A549 (cell line): ENCODE results near the gene THOC3. TPM values are rescaled to one million over a fixed set of nuclear protein-coding genes. Genes with fewer than 3 reads are reported as not detected.
"Not testable (repeated sequence)": the region's sequence is repeated elsewhere in the genome, so short reads cannot be mapped to it uniquely, and the experiment has no call there.

Experiments used
- ATAC-seq, 2 experiments: fragments of 200-7000 bp in 1 of 2; fragments of >200 bp in 1 of 2; cut with Nextera tagmentation in 1 of 2; cut with Tn5 transposase in 1 of 2; 3 replicates each; pipeline versions ENCODE4 v1.8.0 to v1.9.1; 2018 to 2020; ENCODE audit warnings: mild to moderate bottlenecking in 1 of 2, moderate library complexity in 1 of 2
- CTCF ChIA-PET: fragments of 300-600 bp; sonication (Branson Sonifier 250); formaldehyde crosslinking; extraction: SDS; loops from one replicate; lab custom pipeline; 2021; ENCODE audit warnings: antibody characterized with exemption, inconsistent platforms; lab: Yijun Ruan, JAX
- POLR2A ChIA-PET: fragments of 350-600 bp; formaldehyde crosslinking; extraction: SDS; loops from one replicate; lab custom pipeline; 2021; ENCODE audit warnings: antibody characterized with exemption, inconsistent platforms; lab: Yijun Ruan, JAX
- DNase-seq, 2 experiments: peaks; one replicate each; pipeline versions ENCODE4 v3.0.0 to v3.0.0-alpha.2; 2011 to 2016; ENCODE audit warnings: low read depth in 1 of 2, low spot score in 1 of 2
- FAIRE-seq: peaks from 2 replicates; lab custom pipeline; 2011; peaks lifted over from hg19 to GRCh38; lab: Jason Lieb, UNC
- H3K27ac ChIP-seq, 2 experiments: fragments of >200 bp; sonication (Bioruptor Twin); formaldehyde crosslinking; 3 replicates each; pipeline ENCODE4 v1.5.1; 2016 to 2017
- H3K4me1 ChIP-seq: fragments of >200 bp; sonication (Bioruptor Twin); formaldehyde crosslinking; 3 replicates; pipeline ENCODE4 v1.6.1; 2016
- H3K4me2 ChIP-seq: fragments of >200 bp; sonication (Bioruptor Twin); formaldehyde crosslinking; 3 replicates; pipeline ENCODE4 v1.6.1; 2016
- H3K4me3 ChIP-seq: fragments of >200 bp; sonication (Bioruptor Twin); formaldehyde crosslinking; 3 replicates; pipeline ENCODE4 v1.5.1; 2016
- H3K9me3 ChIP-seq: fragments of >200 bp; sonication (Bioruptor Twin); formaldehyde crosslinking; 3 replicates; pipeline ENCODE4 v1.6.1; 2016
- WGBS: methylation state at CpG from one replicate; pipeline ENCODE4 v1.1.6; 2017; ENCODE audit errors: missing lambda C conversion rate; 5-methylcytosine and 5-hydroxymethylcytosine counted together
- polyA plus RNA-seq, 4 experiments: library from polyadenylated mRNA; depleted of rRNA in 3 of 4; stranded (reverse); fragments of >200 nt; fragmentation: RNase III in 1 of 4; extraction: RNeasy Plus Mini Kit Qiagen cat#74134 plus additional on column Dnase treatment in 1 of 4; gene quantifications; 2 replicates in 3 of 4; 3 replicates in 1 of 4; pipeline ENCODE4 v1.2.3, GENCODE V29; 2011 to 2017

THOC3 gene
- polyA plus RNA-seq, 2 of the 4 experiments (the other 2 are of a cell fraction): 59.1 to 76.8 TPM

GRCh38 chr5:175995506-175995905 lies 27.4 kb upstream of the THOC3 start:
- POLR2A ChIA-PET, FAIRE-seq: not testable (repeated sequence)
- WGBS: no CpG with 5 or more reads among the region's 6 CpGs

DNA sequence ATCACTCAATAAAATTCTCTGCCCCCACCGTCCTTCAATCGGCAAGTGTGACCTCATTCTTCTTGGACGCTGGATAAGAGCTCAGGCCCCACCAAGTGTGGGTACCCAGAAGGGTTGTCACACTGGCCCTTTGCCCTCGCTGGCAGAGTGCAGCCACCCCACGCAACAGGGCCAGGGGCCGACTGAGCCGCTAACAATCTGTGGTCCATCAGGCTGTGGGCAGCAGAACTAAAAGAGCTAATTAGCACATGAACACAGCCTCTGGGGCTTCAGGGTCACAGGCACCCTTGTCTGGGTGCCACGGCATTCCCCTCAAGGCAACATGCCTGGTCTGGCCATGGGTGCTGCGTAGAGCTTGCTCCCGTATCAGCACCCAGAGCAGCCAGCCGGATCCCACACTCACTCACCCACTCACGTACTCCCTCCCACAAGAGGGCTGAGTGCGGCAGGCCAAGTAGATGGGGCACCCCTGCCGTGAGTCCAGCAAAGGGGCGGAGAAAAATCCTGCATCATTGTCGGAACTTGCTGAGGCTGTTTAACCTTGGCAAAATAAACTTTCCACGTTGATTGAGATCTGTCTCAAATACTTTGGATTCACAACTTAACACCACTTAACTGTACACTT lies 11.4 kb upstream of the THOC3 start:
- DNase-seq, FAIRE-seq, H3K27ac ChIP-seq, POLR2A ChIA-PET, H3K4me3 ChIP-seq, H3K9me3 ChIP-seq, H3K4me2 ChIP-seq, H3K4me1 ChIP-seq, ATAC-seq, CTCF ChIA-PET: not testable (repeated sequence)
- 81% methylated on average over 5 of the region's 17 CpGs for WGBS

More at GRCh38 chr5:175995506-175995905, 27.4 kb upstream of the THOC3 start:
- H3K27ac ChIP-seq, H3K4me3 ChIP-seq, DNase-seq, ATAC-seq, H3K4me1 ChIP-seq, H3K9me3 ChIP-seq, H3K4me2 ChIP-seq, CTCF ChIA-PET: not testable (repeated sequence)

GRCh38 chr5:175968381-175968780 lies 266 bp upstream of the THOC3 start:
- ATAC-seq (peak; percentile 69 to 76), FAIRE-seq (peak; percentile 73)
- DNase-seq, POLR2A ChIA-PET, H3K4me1 ChIP-seq, H3K9me3 ChIP-seq, CTCF ChIA-PET: not testable (repeated sequence)
- peak overlapping the region; percentile 57 to 93; a peak in 5 of 6 replicates for H3K27ac ChIP-seq
- peak overlapping the region; percentile 63; the same call in 2 of the 3 replicates for H3K4me3 ChIP-seq
- WGBS: 22% methylated on average over 4 of the region's 6 CpGs
- peak overlapping the region; percentile 67; the same call in 2 of the 3 replicates for H3K4me2 ChIP-seq

GRCh38 chr5:175962329-175962728 lies 5.8 kb downstream of the THOC3 start:
- FAIRE-seq, POLR2A ChIA-PET, H3K4me2 ChIP-seq, DNase-seq, H3K9me3 ChIP-seq, H3K4me1 ChIP-seq, CTCF ChIA-PET, ATAC-seq, H3K27ac ChIP-seq, H3K4me3 ChIP-seq: not testable (repeated sequence)
- 87% methylated on average over 2 of the region's 8 CpGs for WGBS

DNA sequence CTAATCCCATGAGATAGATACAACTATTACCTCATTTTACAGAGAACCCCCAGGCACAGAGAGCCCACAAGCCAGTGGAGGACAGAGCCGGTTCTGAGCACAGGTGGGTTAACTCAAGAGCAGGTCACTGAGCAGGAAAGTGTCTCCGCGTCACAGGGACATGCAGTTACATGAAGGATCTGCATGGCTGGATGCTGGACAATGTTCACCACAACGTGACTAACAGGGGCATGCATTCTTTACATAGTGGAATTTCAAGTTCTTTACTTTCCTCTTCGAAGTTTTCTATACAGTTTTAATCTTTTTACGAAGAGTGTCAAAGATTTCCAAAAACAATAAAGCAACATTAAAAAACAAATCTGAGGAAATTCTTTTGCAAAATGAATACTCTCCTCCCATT lies 7.9 kb downstream of the THOC3 start:
- FAIRE-seq, H3K4me3 ChIP-seq, POLR2A ChIA-PET, H3K4me2 ChIP-seq, H3K4me1 ChIP-seq, ATAC-seq, CTCF ChIA-PET, H3K9me3 ChIP-seq, DNase-seq, H3K27ac ChIP-seq: not testable (repeated sequence)
- WGBS: 89% methylated on average over 5 of the region's 6 CpGs

- H3K4me1 ChIP-seq, ATAC-seq, H3K27ac ChIP-seq, POLR2A ChIA-PET, H3K9me3 ChIP-seq, CTCF ChIA-PET, FAIRE-seq, H3K4me3 ChIP-seq, H3K4me2 ChIP-seq, DNase-seq: not testable (repeated sequence)
- WGBS: 93% methylated on average over 2 of the region's 2 CpGs
Observed at GRCh38 chr5:175958515-175958914, 9.6 kb downstream of the THOC3 start.

GRCh38 chr5:175954107-175954506 lies 14.0 kb downstream of the THOC3 start:
- CTCF ChIA-PET, DNase-seq, H3K4me3 ChIP-seq, FAIRE-seq, H3K27ac ChIP-seq, H3K4me2 ChIP-seq, H3K4me1 ChIP-seq, ATAC-seq, POLR2A ChIA-PET, H3K9me3 ChIP-seq: not testable (repeated sequence)
- WGBS: 77% methylated on average over 5 of the region's 6 CpGs

DNA sequence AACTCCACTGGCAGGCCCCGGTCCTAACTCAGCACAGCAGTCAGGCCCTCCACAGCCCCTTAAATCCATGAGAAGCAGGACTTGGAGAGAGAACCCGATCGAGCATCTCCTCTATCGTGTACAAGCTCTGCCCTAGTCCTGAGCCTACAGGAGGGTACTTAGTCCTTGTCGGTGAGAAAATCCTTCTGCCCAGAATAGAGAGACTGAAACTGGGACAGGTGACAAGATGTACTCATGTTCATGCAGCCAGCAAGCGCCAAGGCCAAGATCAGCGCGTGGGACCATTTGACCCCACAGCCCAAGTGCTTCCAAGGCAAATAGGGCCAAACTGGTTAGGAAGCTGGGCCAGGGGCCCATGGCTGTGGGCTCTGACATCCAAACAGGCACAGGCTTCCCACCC lies 15.3 kb downstream of the THOC3 start:
- CTCF ChIA-PET: interaction anchor here (1.2 kb wide), 1 partner anchor 223 kb away, joined by 3 read pairs; no protein-coding TSS in a partner anchor
- H3K4me3 ChIP-seq, ATAC-seq, DNase-seq, H3K4me1 ChIP-seq, FAIRE-seq, H3K4me2 ChIP-seq, POLR2A ChIA-PET, H3K27ac ChIP-seq, H3K9me3 ChIP-seq: not testable (repeated sequence)
- 100% methylated on average over 1 of the region's 8 CpGs for whole genome bisulfite sequencing

- H3K27ac ChIP-seq, CTCF ChIA-PET: not testable (repeated sequence)
Observed at GRCh38 chr5:175951339-175951969, 16.7 kb downstream of the THOC3 start.

DNA sequence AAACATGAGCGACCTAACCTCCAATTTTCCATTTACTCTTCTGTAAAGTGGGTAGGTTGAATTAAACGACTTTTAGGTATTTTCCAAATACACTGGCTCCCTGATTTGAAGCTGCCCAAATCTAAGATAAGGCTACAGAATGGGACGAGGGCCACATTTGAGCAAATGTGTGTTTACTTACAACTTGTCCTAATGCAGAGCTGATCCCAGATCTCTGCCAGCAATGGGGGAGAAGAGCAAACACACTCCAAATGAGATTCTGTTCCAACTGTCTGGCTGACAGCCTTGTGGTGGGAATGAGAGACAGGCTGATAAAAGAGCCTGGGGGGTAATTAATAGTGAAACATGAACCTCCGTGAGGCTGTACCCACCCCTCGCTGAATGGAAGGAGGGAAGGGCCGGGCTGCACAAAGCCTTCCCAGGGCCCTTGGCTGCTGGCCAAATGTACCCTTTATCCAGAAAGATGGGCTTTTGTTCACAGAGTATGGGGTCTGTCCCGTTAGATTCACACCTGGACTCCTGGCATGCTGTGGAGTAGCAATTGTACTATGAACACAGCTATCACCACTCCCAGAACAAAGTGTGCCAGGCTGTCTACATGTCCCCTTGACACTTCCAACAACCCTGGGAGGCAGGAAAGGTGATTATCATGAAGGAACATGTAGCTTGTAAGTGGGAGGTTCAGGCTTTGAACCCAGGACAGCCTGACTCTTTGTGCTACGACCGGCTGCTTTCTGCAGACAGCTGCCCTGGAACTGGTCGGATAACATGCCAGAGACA lies 19.6 kb downstream of the THOC3 start:
- H3K9me3 ChIP-seq, POLR2A ChIA-PET, FAIRE-seq, DNase-seq, ATAC-seq, CTCF ChIA-PET, H3K27ac ChIP-seq, H3K4me3 ChIP-seq, H3K4me2 ChIP-seq, H3K4me1 ChIP-seq: not testable (repeated sequence)
- WGBS: 86% methylated on average over 3 of the region's 10 CpGs

More at GRCh38 chr5:175951339-175951969, 16.7 kb downstream of the THOC3 start:
- H3K4me3 ChIP-seq, H3K4me2 ChIP-seq, DNase-seq, FAIRE-seq, POLR2A ChIA-PET, H3K4me1 ChIP-seq, H3K9me3 ChIP-seq: not testable (repeated sequence)
- WGBS: no CpG with 5 or more reads among the region's 12 CpGs
- ATAC-seq: peak; percentile 86 to 94

DNA sequence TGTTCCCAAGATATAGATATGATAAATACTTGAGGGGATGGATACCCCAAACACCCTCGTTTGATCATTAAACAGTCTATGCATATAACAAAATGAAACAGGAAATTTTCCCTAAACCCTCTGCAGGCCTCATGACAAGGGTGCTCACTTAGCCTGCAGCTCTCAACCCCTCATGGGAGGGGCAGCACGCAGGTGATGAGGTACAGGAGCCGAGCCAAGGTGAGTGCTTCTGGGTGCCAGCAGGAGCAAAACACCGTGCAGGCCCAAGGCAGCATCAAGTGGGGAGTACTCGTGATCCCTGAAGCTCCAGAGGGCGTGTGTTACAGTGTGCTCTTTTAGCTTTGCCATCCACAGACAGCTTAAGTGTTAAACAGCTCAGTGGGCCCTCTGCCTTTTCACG lies 24.9 kb downstream of the THOC3 start:
- H3K4me3 ChIP-seq, H3K4me2 ChIP-seq, H3K27ac ChIP-seq, CTCF ChIA-PET, ATAC-seq, POLR2A ChIA-PET, FAIRE-seq, DNase-seq, H3K4me1 ChIP-seq, H3K9me3 ChIP-seq: not testable (repeated sequence)
- WGBS: 87% methylated on average over 4 of the region's 7 CpGs
